K562 (cell line): ENCODE measurements around the gene STX11.

Source experiments
- CEBPZ ChIP-seq: fragments of 150-350 bp; IDR thresholded peaks from 2 replicates; pipeline ENCODE4 v1.6.1; 2014; ENCODE audit warnings: low read depth, mild to moderate bottlenecking, low read length, borderline replicate concordance
- EHMT2 ChIP-seq: fragments of 450-650 bp; IDR thresholded peaks from 2 replicates; pipeline ENCODE4 v1.6.1; 2018; ENCODE audit warnings: antibody characterized with exemption
- EZH2 ChIP-seq: IDR thresholded peaks from 2 replicates; pipeline ENCODE4 v1.6.1; 2012; ENCODE audit warnings: low read depth, mild to moderate bottlenecking, inconsistent platforms, low read length, borderline replicate concordance
- HDAC2 ChIP-seq: fragments of 450-650 bp; IDR thresholded peaks from 2 replicates; pipeline ENCODE4 v1.6.1; 2016; ENCODE audit warnings: mild to moderate bottlenecking
- HIVEP1 ChIP-seq: fragments of 250-450 bp; sonication (Bioruptor Pico); IDR thresholded peaks from 2 replicates; pipeline ENCODE4 v1.4.0; 2020; ENCODE audit warnings: mild to moderate bottlenecking
- KAT7 ChIP-seq: sonication (generic); formaldehyde crosslinking; IDR thresholded peaks from 2 replicates; pipeline ENCODE4 v1.8.0; 2022; ENCODE audit warnings: missing genetic modification reagents, mild to moderate bottlenecking, borderline replicate concordance
- KLF10 ChIP-seq: fragments of 250-450 bp; sonication (Bioruptor Pico); IDR thresholded peaks from 2 replicates; pipeline ENCODE4 v1.6.1; 2021; ENCODE audit warnings: matching md5 sums
- POLR2A ChIP-seq: fragments of 450-650 bp; conservative IDR thresholded peaks from 2 replicates; pipeline ENCODE4 v1.6.1; 2016
- PTTG1 ChIP-seq: fragments of 450-650 bp; IDR thresholded peaks from 2 replicates; pipeline ENCODE4 v1.6.1; 2016; ENCODE audit warnings: low read depth, mild to moderate bottlenecking, missing genetic modification characterization, missing compliant biosample characterization
- ZNF592 ChIP-seq: fragments of 450-650 bp; IDR thresholded peaks from 2 replicates; pipeline ENCODE4 v1.6.1; 2017; ENCODE audit warnings: antibody characterized with exemption, mild to moderate bottlenecking
- TF ChIP-seq, protein P1 (sequence below), 3 experiments: IDR thresholded peaks in 2 of 3; conservative IDR thresholded peaks in 1 of 3; 2 replicates each; pipeline ENCODE4 v1.5.1; 2011 to 2012; ENCODE audit warnings: low read length in 3 of 3, mild to moderate bottlenecking in 3 of 3, control low read depth in 2 of 3, improper control_type of control experiment in 1 of 3, inconsistent platforms in 1 of 3, low read depth in 1 of 3, mixed read lengths in 1 of 3, moderate library complexity in 1 of 3; ENCODE audit not compliant: insufficient read depth in 2 of 3

- TF ChIP-seq KLF10 (CRISPR knock-in tag) (no peak), HDAC2 (no peak), POLR2A (no peak), EHMT2 (no peak), KAT7 (CRISPR knock-in tag) (no peak), EZH2 (no peak), HIVEP1 (no peak), PTTG1 (no peak), ZNF592 (no peak), CEBPZ (no peak)
- TF ChIP-seq, protein P1, sequence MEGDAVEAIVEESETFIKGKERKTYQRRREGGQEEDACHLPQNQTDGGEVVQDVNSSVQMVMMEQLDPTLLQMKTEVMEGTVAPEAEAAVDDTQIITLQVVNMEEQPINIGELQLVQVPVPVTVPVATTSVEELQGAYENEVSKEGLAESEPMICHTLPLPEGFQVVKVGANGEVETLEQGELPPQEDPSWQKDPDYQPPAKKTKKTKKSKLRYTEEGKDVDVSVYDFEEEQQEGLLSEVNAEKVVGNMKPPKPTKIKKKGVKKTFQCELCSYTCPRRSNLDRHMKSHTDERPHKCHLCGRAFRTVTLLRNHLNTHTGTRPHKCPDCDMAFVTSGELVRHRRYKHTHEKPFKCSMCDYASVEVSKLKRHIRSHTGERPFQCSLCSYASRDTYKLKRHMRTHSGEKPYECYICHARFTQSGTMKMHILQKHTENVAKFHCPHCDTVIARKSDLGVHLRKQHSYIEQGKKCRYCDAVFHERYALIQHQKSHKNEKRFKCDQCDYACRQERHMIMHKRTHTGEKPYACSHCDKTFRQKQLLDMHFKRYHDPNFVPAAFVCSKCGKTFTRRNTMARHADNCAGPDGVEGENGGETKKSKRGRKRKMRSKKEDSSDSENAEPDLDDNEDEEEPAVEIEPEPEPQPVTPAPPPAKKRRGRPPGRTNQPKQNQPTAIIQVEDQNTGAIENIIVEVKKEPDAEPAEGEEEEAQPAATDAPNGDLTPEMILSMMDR (IDR thresholded peaks at IDR 0.05 in 2 of 3, conservative IDR thresholded peaks at IDR 0.05 in 1 of 3; ENCODE audit: insufficient read depth in 2 of 3, low read depth in 1 of 3, low read length in 3 of 3) = no peak
These were observed 7.8 kb downstream of the STX11 start for GRCh38 chr6:144158133-144158532.
